ENCODE measurements around the gene MYT1.
A peak's percentile ranks its signal among the peaks of the same experiment; 100 is the strongest.

Gene MYT1

GRCh38 chr20:64242003-64242796 is 77.9 kb downstream of the MYT1 start:
- no peak for TF ChIP-seq POLR2A (IDR thresholded peaks at IDR 0.05; ENCODE audit: low read depth, low read length)
- no peak for TF ChIP-seq POLR2AphosphoS5 (IDR thresholded peaks at IDR 0.05; ENCODE audit: low read depth, low read length)
- no peak for TF ChIP-seq TAF1 (IDR thresholded peaks at IDR 0.05; ENCODE audit: borderline replicate concordance, low read depth, low read length)
- DNase-seq (ENCODE audit: insufficient read length) = peak; percentile 11
- no peak for FAIRE-seq

- no peak for FAIRE-seq
- TF ChIP-seq TAF1 (IDR thresholded peaks at IDR 0.05; ENCODE audit: borderline replicate concordance, low read depth, low read length) = no peak
- TF ChIP-seq POLR2AphosphoS5 (IDR thresholded peaks at IDR 0.05; ENCODE audit: low read depth, low read length) = no peak
- DNase-seq (ENCODE audit: insufficient read length) = no peak
Measured at GRCh38 chr20:64242797-64243475, 78.7 kb downstream of the MYT1 start.

GRCh38 chr20:64244281-64244805 is 80.1 kb downstream of the MYT1 start:
- TF ChIP-seq POLR2AphosphoS5 (IDR thresholded peaks at IDR 0.05; ENCODE audit: low read depth, low read length) (no peak), TAF1 (IDR thresholded peaks at IDR 0.05; ENCODE audit: borderline replicate concordance, low read depth, low read length) (no peak), POLR2A (IDR thresholded peaks at IDR 0.05; ENCODE audit: low read depth, low read length) (no peak)
- DNase-seq (ENCODE audit: insufficient read length) (no peak), FAIRE-seq (no peak)

- FAIRE-seq (no peak), DNase-seq (ENCODE audit: insufficient read length) (no peak)
- TF ChIP-seq POLR2A (IDR thresholded peaks at IDR 0.05; ENCODE audit: low read depth, low read length) (no peak), TAF1 (IDR thresholded peaks at IDR 0.05; ENCODE audit: borderline replicate concordance, low read depth, low read length) (no peak), POLR2AphosphoS5 (IDR thresholded peaks at IDR 0.05; ENCODE audit: low read depth, low read length) (no peak)
Measured at GRCh38 chr20:64244870-64245603, 80.8 kb downstream of the MYT1 start.

- DNase-seq (ENCODE audit: insufficient read length) = no peak
- no peak for TF ChIP-seq POLR2AphosphoS5 (IDR thresholded peaks at IDR 0.05; ENCODE audit: low read depth, low read length)
- no peak for TF ChIP-seq POLR2A (IDR thresholded peaks at IDR 0.05; ENCODE audit: low read depth, low read length)
- no peak for TF ChIP-seq TAF1 (IDR thresholded peaks at IDR 0.05; ENCODE audit: borderline replicate concordance, low read depth, low read length)
Measured at GRCh38 chr20:64245746-64246595, 81.7 kb downstream of the MYT1 start.

GRCh38 chr20:64246616-64247306 is 82.5 kb downstream of the MYT1 start:
- no peak for FAIRE-seq

More at GRCh38 chr20:64245746-64246595, 81.7 kb downstream of the MYT1 start:
- FAIRE-seq = no peak

GRCh38 chr20:64247307-64247618 is 83.0 kb downstream of the MYT1 start:
- TF ChIP-seq POLR2AphosphoS5 (IDR thresholded peaks at IDR 0.05; ENCODE audit: low read depth, low read length) (no peak), POLR2A (IDR thresholded peaks at IDR 0.05; ENCODE audit: low read depth, low read length) (no peak)
- FAIRE-seq = no peak
- DNase-seq (ENCODE audit: insufficient read length) = no peak

More at GRCh38 chr20:64246616-64247306, 82.5 kb downstream of the MYT1 start:
- TF ChIP-seq POLR2AphosphoS5 (IDR thresholded peaks at IDR 0.05; ENCODE audit: low read depth, low read length) (no peak), TAF1 (IDR thresholded peaks at IDR 0.05; ENCODE audit: borderline replicate concordance, low read depth, low read length) (no peak), POLR2A (IDR thresholded peaks at IDR 0.05; ENCODE audit: low read depth, low read length) (no peak)
- DNase-seq (ENCODE audit: insufficient read length) = no peak

- FAIRE-seq (no peak), DNase-seq (ENCODE audit: insufficient read length) (no peak)
- TF ChIP-seq POLR2AphosphoS5 (IDR thresholded peaks at IDR 0.05; ENCODE audit: low read depth, low read length) (no peak), POLR2A (IDR thresholded peaks at IDR 0.05; ENCODE audit: low read depth, low read length) (no peak), TAF1 (IDR thresholded peaks at IDR 0.05; ENCODE audit: borderline replicate concordance, low read depth, low read length) (no peak)
Measured at GRCh38 chr20:64247970-64248841, 84.0 kb downstream of the MYT1 start.

- TF ChIP-seq POLR2A (IDR thresholded peaks at IDR 0.05; ENCODE audit: low read depth, low read length) (no peak), TAF1 (IDR thresholded peaks at IDR 0.05; ENCODE audit: borderline replicate concordance, low read depth, low read length) (no peak), POLR2AphosphoS5 (IDR thresholded peaks at IDR 0.05; ENCODE audit: low read depth, low read length) (no peak)
- DNase-seq (ENCODE audit: insufficient read length) (no peak), FAIRE-seq (no peak)
Measured at GRCh38 chr20:64250027-64250426, 85.8 kb downstream of the MYT1 start.
